HG02938 (cell line): ENCODE data around the gene XPNPEP2.
"Not testable (repeated sequence)": the region's sequence is repeated elsewhere in the genome, so short reads cannot be mapped to it uniquely, and the experiment has no call there.

Experiments used
- ATAC-seq: cut with Tn5 transposase; IDR thresholded peaks from one replicate; pipeline ENCODE4 v1.9.1; 2021; ENCODE audit warnings: mild to moderate bottlenecking, moderate library complexity; ENCODE audit not compliant: unreplicated experiment

The XPNPEP2 gene

GRCh38 chrX:129719931-129720530 lies 18.7 kb upstream of the XPNPEP2 start:
- ATAC-seq = no peak

DNA sequence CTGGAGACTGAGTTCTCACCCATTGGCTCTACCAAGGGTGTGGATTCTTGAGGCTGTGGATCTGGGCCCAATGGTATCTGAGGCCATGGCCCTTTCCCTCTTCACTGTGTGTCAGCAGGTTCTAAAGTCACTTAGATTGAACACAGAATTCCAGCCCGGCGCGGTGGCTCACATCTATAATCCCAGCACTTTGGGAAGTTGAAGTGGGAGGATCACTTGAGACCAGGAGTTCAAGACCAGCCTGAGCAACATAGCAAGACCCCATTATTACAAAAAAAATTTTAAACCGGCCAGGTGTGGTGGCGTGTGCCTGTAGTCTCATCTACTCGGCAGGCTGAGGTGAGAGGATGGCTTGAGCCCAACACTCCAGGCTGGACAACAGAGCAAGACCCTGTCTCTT lies 18.0 kb upstream of the XPNPEP2 start:
- no peak for ATAC-seq

- ATAC-seq = no peak
Measured at GRCh38 chrX:129721414-129721813, 17.4 kb upstream of the XPNPEP2 start.

DNA sequence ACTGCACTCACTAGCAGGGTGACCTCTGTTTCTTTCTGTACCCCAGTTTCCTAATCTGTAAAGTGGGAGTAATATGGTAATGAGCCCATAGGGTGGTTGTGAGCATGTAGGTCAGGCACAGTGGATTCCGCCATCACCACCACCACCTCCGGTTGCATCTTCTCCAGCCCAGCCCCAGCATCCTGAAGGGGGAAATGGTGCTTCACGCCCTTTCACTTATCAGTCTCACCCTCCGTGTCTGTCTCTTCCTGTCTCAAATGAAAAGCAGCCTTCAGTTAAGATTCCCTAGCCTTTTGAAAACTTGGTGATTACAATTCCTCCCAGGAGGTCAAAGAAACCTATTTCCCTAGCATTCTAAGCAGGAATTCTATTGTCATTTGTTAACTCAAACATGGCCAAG lies 16.9 kb upstream of the XPNPEP2 start:
- ATAC-seq = no peak

- ATAC-seq = no peak
Measured at GRCh38 chrX:129723511-129723910, 15.3 kb upstream of the XPNPEP2 start.

GRCh38 chrX:129724754-129725153 lies 14.0 kb upstream of the XPNPEP2 start:
- no peak for ATAC-seq

DNA sequence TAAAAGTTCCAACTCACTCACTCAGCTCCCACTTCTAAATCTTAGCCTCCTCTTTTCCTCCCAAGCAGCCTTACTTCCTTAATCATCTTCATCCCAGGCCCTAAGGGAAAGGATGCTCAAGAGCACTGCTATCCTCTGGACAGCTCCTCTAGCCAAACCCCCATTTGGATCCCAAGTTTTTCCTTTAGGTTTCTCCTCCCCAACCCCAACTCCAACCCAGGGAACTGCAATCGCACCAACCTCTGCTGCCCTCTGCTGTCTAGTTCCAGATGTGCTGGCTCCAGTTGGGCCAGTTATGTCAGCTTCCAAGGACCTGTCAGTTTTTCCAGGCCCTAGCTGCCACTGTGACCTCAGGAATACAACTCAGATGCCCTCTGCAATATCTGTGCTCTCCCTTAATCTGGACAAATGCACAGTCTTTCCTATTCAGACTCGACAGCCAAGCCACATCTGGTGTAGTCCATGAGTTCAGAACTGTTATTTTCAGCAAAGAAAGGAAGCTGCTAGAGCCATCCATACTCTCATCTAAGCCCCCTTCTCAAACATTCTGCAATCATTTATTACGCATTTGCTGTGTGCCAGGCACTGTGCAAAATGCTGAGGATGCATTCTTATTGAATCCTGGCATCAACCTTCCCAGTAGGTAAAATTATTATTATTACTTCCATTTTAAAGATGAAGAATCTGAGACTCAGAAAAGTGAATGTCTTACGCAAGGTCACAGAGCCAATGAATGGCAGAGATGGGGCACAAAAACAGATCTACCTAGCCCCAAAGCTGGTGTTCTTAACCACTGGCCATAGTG lies 12.3 kb upstream of the XPNPEP2 start:
- no peak for ATAC-seq

DNA sequence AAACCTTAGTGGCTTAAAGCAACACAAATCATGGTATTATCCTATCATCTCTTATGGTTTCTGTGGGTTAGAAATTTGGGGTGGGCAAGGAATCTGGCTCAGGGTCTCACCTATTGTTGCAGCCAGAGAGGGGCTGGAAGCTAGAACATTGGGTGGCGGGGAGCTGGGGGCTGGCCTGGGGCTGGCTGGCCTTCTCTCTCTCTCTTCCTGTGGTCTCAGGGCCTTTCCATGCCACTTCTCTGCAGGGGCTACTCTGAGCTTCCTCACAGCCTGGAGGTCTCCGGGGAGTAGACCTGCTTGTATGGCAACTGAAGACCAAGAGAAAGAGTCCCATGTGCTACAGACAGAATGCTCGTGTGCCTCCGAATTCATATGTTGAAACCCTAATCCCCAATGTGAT lies 10.7 kb upstream of the XPNPEP2 start:
- no peak for ATAC-seq

DNA sequence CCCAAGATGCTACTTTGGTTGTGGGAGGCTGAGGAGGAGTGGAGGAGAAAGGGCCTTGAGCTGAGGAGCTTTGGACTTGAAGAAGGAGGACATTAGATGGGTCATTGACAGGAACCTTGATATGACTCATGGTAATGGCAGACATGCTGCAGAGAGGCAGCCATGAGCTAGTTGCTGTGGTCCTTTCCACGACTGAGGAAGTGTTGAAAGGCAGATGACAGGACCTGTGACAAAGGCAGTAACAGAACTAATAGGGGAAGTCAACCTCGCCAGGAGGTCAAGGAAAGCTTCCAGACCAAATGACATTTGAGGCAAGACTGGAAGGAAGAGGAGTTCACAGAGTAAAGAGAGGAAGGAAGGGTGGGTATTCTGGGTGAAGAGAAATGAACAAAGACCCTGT lies 7.6 kb upstream of the XPNPEP2 start:
- ATAC-seq = no peak

DNA sequence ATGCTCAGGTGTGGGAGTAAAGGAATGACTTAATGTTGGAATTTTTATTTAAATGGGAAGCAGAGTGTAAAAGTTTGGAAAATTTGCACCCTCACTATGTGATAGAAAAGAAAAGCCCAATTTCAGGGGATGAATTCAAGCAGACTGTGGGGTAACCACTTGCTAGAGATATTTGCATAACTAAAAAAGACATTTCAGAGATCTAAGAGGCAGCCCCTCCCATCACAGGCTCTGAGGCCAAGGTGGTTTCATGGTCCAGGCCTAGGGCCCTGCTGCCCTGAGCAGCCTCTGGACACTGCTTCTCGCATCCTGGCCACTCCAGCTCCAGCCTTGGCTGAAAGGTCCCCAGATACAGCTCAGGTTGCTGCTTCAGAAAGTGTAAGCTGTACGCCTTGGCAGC lies 5.9 kb upstream of the XPNPEP2 start:
- ATAC-seq = no peak

DNA sequence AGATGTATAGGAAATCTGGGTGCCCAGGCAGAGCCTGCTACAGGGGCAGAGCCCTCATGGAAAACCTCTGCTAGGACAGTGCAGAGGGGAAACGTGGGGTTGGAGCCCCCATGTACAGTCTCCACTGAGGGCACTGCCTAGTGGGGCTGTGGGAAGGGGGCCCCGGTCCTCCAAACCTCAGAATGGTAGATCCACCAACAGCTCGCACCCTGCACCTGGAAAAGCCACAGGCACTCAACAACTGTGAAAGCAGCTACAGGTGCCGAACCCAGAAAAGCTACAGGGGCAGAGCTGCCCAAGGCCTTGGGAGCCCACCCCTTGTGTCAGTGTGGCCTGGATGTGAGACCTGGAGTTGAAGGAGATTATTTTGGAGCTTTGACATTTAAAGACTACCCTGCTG lies 5.4 kb upstream of the XPNPEP2 start:
- no peak for ATAC-seq

DNA sequence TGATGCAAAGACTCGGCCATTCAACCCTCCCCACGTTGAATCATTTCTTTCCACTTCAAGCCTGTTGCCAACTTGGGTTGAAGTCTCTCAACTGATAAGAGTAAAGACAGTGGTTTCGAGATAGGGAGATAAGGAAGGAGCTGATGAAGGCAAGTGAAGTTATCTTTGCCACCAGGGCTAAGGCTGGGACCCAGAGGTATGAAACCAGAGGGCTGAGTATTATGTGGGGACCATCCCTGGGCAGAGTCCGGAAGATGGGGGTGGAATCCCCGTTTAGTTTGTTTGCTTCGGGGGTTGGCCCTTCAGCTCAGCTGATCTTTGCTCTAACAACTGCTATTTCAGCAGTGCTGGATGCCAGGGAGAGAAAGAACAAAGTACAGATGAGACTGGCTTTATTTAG lies 2.3 kb upstream of the XPNPEP2 start:
- ATAC-seq = no peak

GRCh38 chrX:129737916-129738315 lies 863 bp upstream of the XPNPEP2 start:
- no peak for ATAC-seq

GRCh38 chrX:129739578-129739977 lies 799 bp downstream of the XPNPEP2 start:
- no peak for ATAC-seq

- ATAC-seq = no peak
Measured at GRCh38 chrX:129741880-129742758, 3.3 kb downstream of the XPNPEP2 start.

- ATAC-seq = not testable (repeated sequence)
Measured at GRCh38 chrX:129742759-129743152, 4.0 kb downstream of the XPNPEP2 start.

DNA sequence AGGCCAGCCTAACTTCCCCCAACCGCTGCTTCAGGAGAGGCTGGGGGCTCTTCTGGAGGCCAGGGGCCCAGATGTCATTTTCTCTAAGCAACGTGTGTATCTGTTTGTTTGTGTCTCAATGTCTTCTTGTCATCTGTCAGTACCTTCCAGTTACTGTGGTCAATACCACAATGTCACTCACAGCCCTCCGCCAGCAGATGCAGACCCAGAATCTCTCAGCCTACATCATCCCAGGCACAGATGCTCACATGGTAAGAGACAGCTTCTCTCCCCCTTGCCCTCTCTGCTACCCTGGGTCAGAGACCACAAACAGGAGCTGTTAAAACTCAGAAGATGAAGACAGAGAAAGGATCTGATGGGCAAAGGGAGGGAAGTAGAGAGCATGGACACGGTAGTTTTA lies 5.0 kb downstream of the XPNPEP2 start:
- no peak for ATAC-seq

- no peak for ATAC-seq
Measured at GRCh38 chrX:129744861-129745321, 6.1 kb downstream of the XPNPEP2 start.

DNA sequence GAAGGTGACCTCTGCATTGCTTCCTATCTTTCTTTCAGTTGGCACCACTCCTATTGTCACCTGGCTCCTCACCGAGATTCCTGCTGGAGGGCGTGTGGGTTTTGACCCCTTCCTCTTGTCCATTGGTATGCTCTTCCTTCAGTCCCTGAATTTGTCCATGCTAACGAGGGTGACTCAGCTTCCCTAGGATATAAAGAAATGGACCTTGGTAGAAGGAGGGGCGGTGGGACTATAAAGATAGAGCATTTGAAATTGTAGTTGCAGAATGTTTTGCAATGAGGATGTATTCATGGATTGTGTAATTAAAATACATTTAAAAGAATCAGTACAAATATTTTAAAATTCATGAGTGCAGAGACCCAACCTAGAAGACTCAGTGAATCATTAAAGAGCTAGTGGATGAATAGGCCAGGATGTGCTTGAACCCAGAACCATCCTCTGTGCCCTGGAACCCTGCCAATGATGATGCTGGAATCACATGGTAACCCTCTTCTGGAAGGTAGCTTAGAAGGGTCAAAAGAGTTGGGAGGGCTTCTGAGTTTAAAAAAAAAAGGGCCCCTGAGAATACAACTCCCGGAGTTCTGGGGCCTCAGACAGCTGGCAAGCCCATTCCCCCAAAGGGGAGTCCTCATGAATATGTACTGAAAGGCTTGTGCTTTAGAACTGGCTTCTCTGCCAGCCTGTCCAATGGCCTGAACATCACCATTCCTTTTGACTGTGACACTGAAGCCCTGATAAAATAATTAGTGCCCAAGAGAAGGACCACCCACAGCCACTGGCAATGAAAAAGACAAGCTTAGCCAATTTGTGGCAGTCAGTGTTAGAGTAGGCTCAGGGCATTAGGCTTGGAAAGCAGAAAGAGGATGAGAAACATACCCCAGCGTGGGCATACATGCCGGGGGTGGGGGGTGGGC lies 8.0 kb downstream of the XPNPEP2 start:
- no peak for ATAC-seq

DNA sequence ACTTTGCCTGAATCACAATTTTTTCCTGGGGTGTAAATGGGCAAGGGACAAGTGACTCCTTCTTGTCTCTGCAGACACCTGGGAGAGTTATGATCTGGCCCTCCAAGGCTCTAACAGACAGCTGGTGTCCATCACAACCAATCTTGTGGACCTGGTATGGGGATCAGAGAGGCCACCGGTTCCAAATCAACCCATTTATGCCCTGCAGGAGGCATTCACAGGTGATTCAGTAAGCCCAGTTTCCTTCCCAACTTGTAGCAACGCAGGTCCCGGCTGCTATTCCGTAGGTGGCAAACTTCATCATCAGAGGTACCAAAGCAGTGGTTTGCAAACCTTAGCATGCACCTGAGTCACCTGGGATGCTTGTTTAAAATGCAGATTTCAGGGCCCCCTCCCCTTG lies 8.8 kb downstream of the XPNPEP2 start:
- no peak for ATAC-seq

- ATAC-seq = no peak
Measured at GRCh38 chrX:129748305-129748704, 9.5 kb downstream of the XPNPEP2 start.
